ENCODE results near the gene TEX22. TPM values are rescaled to one million over a fixed set of nuclear protein-coding genes. Genes with fewer than 3 reads are reported as not detected.
A peak's percentile ranks its signal among the peaks of the same experiment; 100 is the strongest.

TEX22 gene
- total and polyA plus RNA-seq, 7 donors, result 0.10 to 0.75 (median 0.34) TPM; not detected in 2

DNA sequence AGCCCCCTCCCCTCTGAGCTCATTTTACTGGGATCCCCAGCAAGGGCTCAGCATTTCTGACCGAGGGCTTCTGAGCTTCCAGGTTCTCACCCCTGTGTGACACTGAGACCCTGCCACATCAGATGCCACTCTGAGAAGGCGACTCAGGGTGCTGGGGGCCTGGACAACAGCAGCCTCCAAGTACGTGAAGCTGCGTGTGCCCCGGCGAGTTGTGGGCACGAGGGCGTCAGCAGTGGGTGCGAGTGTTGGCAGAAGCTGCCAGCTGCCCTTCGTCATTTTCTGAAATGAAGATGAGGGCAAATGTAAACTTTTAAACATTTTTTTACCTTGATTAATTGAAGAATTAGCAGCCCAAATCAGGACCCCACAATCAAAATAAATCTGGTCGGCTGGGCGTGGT lies 32.7 kb upstream of the TEX22 start:
- TF ChIP-seq, protein P1, sequence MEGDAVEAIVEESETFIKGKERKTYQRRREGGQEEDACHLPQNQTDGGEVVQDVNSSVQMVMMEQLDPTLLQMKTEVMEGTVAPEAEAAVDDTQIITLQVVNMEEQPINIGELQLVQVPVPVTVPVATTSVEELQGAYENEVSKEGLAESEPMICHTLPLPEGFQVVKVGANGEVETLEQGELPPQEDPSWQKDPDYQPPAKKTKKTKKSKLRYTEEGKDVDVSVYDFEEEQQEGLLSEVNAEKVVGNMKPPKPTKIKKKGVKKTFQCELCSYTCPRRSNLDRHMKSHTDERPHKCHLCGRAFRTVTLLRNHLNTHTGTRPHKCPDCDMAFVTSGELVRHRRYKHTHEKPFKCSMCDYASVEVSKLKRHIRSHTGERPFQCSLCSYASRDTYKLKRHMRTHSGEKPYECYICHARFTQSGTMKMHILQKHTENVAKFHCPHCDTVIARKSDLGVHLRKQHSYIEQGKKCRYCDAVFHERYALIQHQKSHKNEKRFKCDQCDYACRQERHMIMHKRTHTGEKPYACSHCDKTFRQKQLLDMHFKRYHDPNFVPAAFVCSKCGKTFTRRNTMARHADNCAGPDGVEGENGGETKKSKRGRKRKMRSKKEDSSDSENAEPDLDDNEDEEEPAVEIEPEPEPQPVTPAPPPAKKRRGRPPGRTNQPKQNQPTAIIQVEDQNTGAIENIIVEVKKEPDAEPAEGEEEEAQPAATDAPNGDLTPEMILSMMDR (IDR thresholded peaks at IDR 0.05), result no peak
- intact Hi-C loops (cut with DNase I), result no loop called here
- ATAC-seq (no peak), DNase-seq (no peak)
- no peaks in the 10 kb centered on the region for H3K27me3 ChIP-seq (ENCODE audit: insufficient read depth in 3 of 3, low read length in 2 of 3)
- H3K36me3 ChIP-seq (ENCODE audit: insufficient read depth in 1 of 2, low read depth in 1 of 2), result peaks cover 0 to 39% of the 10 kb centered on the region in 2 donors
- H3K4me1 ChIP-seq, result no peaks in the 10 kb centered on the region
- H3K4me3 ChIP-seq, result no peak overlapping the region
- no peaks in the 10 kb centered on the region for H3K9me3 ChIP-seq
- no peak overlapping the region for H3K27ac ChIP-seq
- 94 to 97% (median 96%) methylated on average over 12 of the region's 12 CpGs for WGBS, 3 donors

DNA sequence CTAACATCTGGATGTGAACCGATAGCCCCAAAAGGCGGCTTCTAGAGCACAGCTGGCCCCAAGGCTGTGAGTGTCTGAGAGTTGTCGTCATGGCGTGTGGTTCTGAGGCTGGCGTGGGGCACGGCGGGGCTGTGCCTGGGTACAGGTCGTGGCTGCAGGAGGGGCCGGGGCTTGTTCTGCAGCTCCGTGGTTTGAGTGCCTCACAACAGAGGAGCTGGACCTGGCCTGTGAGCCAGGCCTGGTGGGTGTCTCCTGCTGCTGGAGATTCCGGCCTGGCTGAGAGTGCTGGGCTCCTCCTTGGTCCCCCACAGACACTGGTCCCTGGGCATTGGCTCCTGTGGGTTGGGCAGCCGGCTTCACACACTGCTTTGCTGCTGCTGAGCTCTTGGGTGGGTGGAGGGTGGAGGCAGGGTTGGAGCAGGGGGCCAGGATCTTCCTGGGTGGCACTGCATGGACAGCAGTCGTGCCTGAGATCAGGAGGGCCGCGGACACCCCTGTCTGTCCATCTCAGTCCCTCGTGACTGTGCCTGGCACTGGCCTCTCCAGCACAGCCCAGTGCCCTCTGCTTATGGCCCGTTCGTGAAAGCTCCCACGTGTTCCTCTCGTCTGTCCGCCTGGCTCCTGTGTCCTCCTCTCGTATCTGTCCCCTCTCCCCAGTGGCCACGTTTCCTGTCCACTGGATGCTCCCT lies 31.8 kb upstream of the TEX22 start:
- peak in 1 of 2 donors; percentile 42 for DNase-seq
- intact Hi-C loops (cut with DNase I), result no loop called here
- no peaks in the 10 kb centered on the region for H3K9me3 ChIP-seq
- 89 to 92% (median 90%) methylated on average over 23 of the region's 23 CpGs for WGBS, 3 donors
- H3K4me1 ChIP-seq, result no peaks in the 10 kb centered on the region
- H3K27me3 ChIP-seq (ENCODE audit: insufficient read depth in 3 of 3, low read length in 2 of 3), result no peaks in the 10 kb centered on the region
- no peak overlapping the region for H3K4me3 ChIP-seq
- TF ChIP-seq, protein P1 (IDR thresholded peaks at IDR 0.05), result no peak
- H3K27ac ChIP-seq, result no peak overlapping the region
- H3K36me3 ChIP-seq (ENCODE audit: insufficient read depth in 1 of 2, low read depth in 1 of 2), result peaks cover 0 to 34% of the 10 kb centered on the region in 2 donors
- no peak for ATAC-seq

GRCh38 chr14:105367116-105368031 lies 31.0 kb upstream of the TEX22 start:
- 90 to 93% (median 91%) methylated on average over 31 to 34 of the region's 34 CpGs for WGBS, 3 donors
- no peak overlapping the region for H3K27ac ChIP-seq
- H3K4me1 ChIP-seq, result no peaks in the 10 kb centered on the region
- TF ChIP-seq, protein P1 (IDR thresholded peaks at IDR 0.05), result no peak
- intact Hi-C loops (cut with DNase I), result no loop called here
- ATAC-seq (no peak), DNase-seq (no peak)
- no peaks in the 10 kb centered on the region for H3K9me3 ChIP-seq
- peaks cover 0 to 41% of the 10 kb centered on the region in 2 donors for H3K36me3 ChIP-seq (ENCODE audit: insufficient read depth in 1 of 2, low read depth in 1 of 2)
- H3K27me3 ChIP-seq (ENCODE audit: insufficient read depth in 3 of 3, low read length in 2 of 3), result no peaks in the 10 kb centered on the region
- H3K4me3 ChIP-seq, result no peak overlapping the region

GRCh38 chr14:105368032-105368417 lies 30.3 kb upstream of the TEX22 start:
- H3K36me3 ChIP-seq (ENCODE audit: insufficient read depth in 1 of 2, low read depth in 1 of 2), result peaks cover 0 to 41% of the 10 kb centered on the region in 2 donors
- 93 to 96% (median 95%) methylated on average over 20 of the region's 20 CpGs for WGBS, 3 donors
- intact Hi-C loops (cut with DNase I), result no loop called here

More at GRCh38 chr14:105368032-105368417, 30.3 kb upstream of the TEX22 start:
- TF ChIP-seq, protein P1 (IDR thresholded peaks at IDR 0.05), result no peak
- no peak for ATAC-seq
- no peak for DNase-seq
- H3K4me3 ChIP-seq, result no peak overlapping the region
- no peaks in the 10 kb centered on the region for H3K4me1 ChIP-seq
- H3K9me3 ChIP-seq, result no peaks in the 10 kb centered on the region
- no peak overlapping the region for H3K27ac ChIP-seq
- H3K27me3 ChIP-seq (ENCODE audit: insufficient read depth in 3 of 3, low read length in 2 of 3), result no peaks in the 10 kb centered on the region

Measured in psoas muscle (tissue), 8 donors.